NK-92 (cell line): ENCODE measurements around the gene CD320.
"Not testable (repeated sequence)": the region's sequence is repeated elsewhere in the genome, so short reads cannot be mapped to it uniquely, and the experiment has no call there.

Experiments used
- DNase-seq: peaks from one replicate; lab custom pipeline; 2025; ENCODE audit not compliant: unreplicated experiment; lab: John Stamatoyannopoulos, UW

CD320 gene

GRCh38 chr19:8307965-8308866 is at the start of gene CD320:
Gene CD320 (minus strand): TSS chr19:8308358. CDS start chr19:8308290, 68 bp downstream.
- DNase-seq, result peak; percentile 12

DNA sequence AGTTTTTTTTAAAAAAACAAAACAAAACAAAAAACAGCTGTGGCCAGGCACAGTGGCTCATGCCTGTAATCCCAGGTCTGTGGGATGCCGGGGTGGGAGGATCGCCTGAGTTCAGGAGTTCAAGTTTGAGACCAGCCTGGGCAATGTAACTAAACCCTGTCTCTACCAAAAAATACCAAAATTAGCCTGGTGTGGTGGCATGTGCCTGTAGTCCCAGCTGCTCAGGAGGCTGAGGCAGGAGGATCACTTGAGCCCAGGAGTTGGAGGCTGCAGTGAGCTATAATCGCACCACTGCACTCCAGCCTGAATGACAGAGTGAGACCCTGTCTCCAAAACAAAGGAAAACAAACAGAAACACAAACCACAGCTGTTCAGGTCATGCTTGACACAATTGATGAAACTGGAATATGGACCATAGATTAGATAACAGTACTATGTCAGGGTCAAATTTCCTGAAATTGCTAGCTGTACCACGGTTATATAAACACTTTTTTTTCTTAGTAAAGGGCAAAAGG is 48.9 kb upstream of the CD320 start:
- DNase-seq, result no peak

DNA sequence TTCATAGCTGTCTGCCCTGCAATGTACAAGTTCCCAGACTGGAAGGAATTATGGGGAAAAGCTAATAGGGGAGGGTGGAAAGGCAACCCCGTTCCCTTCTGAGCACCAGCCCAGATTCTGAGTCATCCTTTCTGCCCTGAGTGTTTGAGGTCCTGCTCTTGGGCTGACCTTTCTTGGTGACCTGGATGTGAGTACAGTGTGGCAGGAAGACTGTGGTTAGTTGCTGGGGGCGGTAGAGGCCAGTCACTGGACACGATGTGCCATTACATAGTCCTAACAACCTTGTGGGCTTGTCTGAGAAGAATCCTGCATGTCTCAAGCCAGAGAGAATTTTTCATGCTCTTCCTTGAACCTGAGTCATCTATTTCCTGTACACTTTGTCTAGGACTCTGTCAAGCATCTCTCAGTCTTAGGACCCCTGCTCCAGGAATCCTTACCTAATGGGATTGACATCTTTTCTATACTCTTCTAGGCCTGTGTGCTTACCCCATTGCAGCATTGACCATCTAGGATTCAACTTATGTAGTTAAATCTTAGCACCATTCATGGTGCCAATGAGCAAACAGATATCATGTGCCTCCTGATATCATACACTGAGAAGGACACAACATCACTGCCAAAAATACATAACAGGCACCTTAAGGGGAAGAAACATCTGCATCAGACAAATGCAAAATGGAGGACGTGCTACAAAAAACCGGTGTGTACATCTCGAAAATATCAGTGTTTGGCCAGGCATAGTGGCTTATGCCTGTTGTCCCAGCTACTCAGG is 47.7 kb upstream of the CD320 start:
- DNase-seq, result no peak

GRCh38 chr19:8352845-8353244 is 44.7 kb upstream of the CD320 start:
- not testable (repeated sequence) for DNase-seq

- no peak for DNase-seq
Observed at GRCh38 chr19:8352134-8352827, 44.1 kb upstream of the CD320 start.

DNA sequence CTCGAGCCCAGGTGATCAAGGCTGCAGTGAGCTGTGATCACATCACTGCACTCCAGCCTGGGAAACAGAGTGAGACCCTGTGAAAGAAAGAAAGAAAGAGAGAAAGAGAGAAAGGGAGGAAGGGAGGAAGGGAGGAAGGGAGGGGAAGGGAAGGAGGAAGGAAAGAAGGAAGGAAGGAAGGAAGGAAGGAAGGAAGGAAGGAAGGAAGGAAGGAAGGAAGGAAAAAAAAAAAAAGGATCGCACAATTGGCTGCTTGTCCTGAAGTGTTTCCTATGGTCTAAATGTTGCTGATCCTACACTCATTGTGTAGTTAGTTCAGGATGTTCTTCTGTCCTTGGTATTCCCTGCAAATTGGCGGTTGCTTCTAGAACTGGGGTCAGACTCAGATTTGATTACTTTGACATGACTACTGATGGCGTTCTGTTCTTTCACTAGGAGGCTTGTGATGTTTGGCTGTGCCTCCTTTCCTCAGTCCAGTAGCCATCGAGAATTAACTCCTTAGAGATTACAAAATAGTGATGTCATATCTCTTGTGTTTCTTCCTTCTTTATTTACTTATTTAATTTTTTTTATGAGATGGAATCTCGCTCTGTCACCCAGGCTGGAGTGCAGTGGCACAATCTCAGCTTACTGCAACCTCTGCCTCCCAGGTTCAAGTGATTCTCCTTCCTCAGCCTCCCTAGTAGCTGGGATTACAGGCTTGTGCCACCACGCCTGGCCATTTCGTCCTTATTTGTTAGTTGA is 41.6 kb upstream of the CD320 start:
- DNase-seq, result not testable (repeated sequence)

DNA sequence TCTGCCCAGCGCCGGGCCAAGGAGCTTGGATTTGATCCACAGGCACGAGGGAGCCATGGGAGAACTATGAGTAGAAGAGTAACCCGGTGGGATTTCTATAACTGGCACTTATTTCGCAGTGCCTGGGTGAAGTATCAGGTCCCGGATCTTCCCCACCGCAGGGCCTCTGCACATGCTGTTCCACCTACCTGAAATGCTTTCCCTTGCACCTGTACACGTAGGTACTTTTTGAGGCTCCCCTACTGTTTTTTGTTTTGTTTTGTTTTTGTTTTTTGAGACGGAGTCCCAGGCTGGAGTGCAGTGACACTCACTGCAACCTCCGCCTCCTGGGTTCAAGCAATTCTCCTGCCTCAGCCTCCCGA is 35.3 kb upstream of the CD320 start:
- no peak for DNase-seq

GRCh38 chr19:8342684-8343482 is 34.7 kb upstream of the CD320 start, which contains the start of gene KANK3:
Gene KANK3 (minus strand): TSS chr19:8343262. CDS start chr19:8337828, 5,434 bp downstream.
- DNase-seq, result peak; percentile 69

- no peak for DNase-seq
Observed at GRCh38 chr19:8342316-8342683, 34.1 kb upstream of the CD320 start.

DNA sequence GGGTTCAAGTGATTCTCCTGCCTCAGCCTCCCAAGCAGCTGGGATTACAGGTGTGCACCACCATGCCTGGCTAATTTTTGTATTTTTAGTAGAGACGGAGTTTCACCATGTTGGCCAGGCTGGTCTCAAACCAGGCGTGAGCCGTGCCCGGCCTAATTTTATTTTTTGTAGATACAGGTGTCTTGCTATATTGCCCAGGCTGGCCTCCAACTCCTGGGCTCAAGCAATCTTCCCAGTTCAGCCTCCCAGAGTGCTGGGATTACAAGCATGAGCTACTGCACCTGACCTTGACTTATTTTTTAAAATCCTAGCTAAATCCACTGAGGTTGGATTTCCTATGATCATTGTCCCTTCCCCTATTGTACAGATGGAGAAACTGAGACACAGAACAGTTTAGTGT is 33.3 kb upstream of the CD320 start:
- DNase-seq, result not testable (repeated sequence)

GRCh38 chr19:8340341-8341096 is 32.4 kb upstream of the CD320 start:
- DNase-seq, result no peak

DNA sequence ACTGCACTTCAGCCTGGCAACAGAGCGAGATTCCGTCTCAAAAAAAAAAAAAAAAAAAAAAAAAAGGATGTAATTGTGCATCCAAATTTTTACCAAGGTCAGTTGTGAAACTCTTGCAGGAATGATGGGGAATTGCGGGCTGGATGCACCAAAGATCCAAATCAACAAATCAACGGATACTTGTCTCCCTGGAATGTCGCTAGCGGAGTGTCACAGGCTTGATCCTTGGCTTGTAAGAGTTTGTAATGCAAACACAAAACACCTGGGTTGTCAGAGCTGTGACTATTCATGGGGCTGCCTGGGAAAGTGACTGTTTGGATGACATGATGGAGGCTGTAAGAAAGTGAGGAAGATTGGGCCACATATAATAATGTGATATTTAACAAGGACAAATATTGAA is 30.7 kb upstream of the CD320 start:
- DNase-seq, result no peak

DNA sequence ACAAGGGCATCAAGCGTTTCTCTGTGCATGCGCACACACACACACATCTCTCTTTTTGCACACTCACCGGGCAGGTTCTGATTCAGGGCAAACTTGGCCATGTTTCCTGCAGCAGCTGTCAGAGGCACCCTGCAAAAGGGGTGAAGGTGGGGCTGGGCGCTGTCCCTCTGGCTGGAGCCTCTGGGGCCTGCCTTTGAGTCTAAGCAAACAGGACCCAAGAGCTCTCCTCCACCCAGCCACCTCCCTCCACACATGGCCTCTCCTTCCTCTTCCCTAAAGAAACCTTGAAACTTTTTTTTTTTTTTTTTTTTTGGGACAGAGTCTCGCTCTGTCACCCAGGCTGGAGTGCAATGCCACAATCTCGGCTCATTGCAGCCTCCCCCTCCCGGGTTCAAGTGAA is 29.6 kb upstream of the CD320 start:
- DNase-seq, result no peak

DNA sequence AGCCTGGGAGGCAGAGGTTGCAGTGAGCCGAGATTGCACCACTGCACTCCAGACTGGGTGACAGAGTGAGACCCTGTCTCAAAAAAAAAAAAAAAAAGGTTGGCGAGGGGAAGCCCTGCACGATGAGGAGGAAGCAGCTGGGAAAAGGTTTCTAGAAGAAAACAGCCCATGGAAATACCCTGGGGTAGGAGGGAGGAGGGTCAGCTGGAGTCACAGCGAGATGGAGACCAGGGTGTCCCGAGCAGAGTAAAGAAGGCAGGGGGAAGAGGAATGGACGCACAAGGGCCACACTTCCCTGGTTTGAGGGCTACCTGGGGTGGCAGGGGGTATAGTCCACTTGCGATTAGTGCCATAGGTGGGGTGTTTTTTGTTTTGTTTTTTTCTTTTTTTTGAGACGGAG is 28.5 kb upstream of the CD320 start:
- DNase-seq, result no peak

GRCh38 chr19:8336072-8336569 is 28.0 kb upstream of the CD320 start:
- DNase-seq, result no peak

- DNase-seq, result no peak
Observed at GRCh38 chr19:8335343-8336071, 27.3 kb upstream of the CD320 start.

DNA sequence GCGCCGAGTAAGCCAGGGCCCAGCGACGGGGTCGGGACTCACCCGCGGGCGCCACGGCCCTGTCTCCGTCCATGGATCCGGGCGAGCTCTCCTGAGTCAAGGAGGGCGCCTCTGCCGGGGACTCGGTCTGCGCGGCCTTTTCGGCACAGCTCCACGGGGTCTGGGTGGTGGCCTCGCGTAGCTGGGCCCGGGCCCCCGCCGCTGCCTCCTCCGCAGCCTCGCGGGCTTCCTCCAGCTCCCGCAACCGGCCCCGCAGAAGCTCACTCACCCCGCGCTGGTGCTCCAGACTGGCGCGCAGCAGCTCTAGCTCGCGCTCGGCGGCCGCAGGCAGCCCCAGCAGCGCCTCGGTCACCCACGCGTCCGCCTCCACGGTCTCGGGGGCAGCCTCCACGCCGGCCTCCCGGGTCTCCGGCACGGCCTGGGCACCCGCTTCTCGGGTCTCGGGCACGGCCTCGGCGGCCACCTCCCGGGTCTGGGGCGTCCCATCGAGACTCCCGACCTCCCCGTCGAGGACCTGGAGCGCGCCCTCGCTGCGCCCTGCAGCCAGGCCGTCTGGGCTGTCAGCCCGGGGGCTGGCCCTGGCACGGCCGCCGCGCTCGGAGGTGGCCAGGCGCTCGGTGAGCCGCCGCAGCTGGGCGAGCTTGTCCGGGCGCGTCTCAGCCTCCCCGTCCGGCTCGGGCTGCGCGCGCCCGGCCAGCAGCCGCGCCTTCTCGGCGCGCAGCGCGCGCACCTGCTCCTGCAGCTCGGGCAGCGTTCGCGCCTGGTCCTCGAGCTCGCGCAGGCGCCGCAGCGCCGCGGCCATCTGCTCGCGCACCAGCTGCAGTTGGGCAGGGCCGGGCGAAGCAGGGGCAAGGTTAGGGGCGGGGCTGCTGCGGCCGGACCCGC is 26.5 kb upstream of the CD320 start:
- no peak for DNase-seq
